ENCODE results near the gene RUNDC1. TPM values are rescaled to one million over a fixed set of nuclear protein-coding genes. Genes with fewer than 3 reads are reported as not detected.

The RUNDC1 gene
- total and polyA plus RNA-seq, 2 of the 8 experiments (the other 6 are each of a cell fraction or from before 2014, with no cell fraction given), result 7.9 to 11.9 TPM

DNA sequence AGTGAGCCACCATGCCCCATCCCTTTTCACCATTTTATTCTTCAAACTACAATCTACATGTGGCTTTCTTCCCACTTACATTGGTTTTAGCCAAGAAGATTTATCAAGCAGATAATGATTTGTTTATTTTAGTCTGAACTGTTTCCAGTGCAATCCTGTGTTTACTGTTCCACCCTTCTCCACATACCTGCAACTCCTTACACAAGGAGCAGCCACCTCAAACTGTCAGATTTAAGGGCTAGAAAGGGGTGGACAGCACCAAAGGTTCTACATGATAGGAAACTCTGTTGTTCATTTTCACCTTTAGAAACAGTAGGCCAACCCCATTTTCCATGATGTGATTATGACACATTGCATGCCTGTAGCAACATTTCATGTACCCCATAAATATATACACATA is 1.9 kb downstream of the RUNDC1 start:
- Histone ChIP-seq H3K4me2 (ENCODE audit: insufficient read depth in 1 of 2, low read depth in 2 of 2, low read length in 2 of 2) (no peak overlapping the region; a peak in 2 of 4 replicates), H2BK20ac (ENCODE audit: low read length) (no peak overlapping the region), H3K9ac (replicated peaks in 1 of 4; ENCODE audit: extremely low read depth in 1 of 4, low read depth in 3 of 4, low read length in 3 of 4) (peak overlapping the region in 1 of 4 experiments; percentile 4; a peak in 1 of 7 replicates), H3K36me3 (ENCODE audit: control insufficient read depth in 2 of 4, insufficient read depth in 4 of 4, low read length in 3 of 4) (peaks cover 2 to 8% (median 4%) of the 10 kb centered on the region in 4 experiments; a peak in 6 of 8 replicates), H3K18ac (ENCODE audit: extremely low read depth, low read length) (no peak overlapping the region), H3K4ac (replicated peaks; ENCODE audit: insufficient read length, low read depth, low read length) (no peak overlapping the region), H3K4me3 (ENCODE audit: extremely low read depth in 1 of 4, insufficient read depth in 2 of 4, low read depth in 3 of 4, low read length in 4 of 4) (no peak overlapping the region), H3K27ac (ENCODE audit: low read depth, low read length) (no peak overlapping the region), H2BK120ac (replicated peaks; ENCODE audit: low read depth, low read length) (no peak overlapping the region), H4K5ac (ENCODE audit: insufficient read length, low read depth, low read length) (no peak overlapping the region), H4K20me1 (replicated peaks in 1 of 2; ENCODE audit: control insufficient read depth in 1 of 2, insufficient read depth in 2 of 2, low read length in 2 of 2) (peaks cover 0 to 3% of the 10 kb centered on the region in 2 experiments), H3K27me3 (replicated peaks in 1 of 4; ENCODE audit: control insufficient read depth in 3 of 4, extremely low read depth in 1 of 4, insufficient read depth in 3 of 4, low read length in 3 of 4) (no peaks in the 10 kb centered on the region), H4K8ac (ENCODE audit: extremely low read depth, insufficient read depth, low read length) (no peak overlapping the region), H3K79me1 (ENCODE audit: low read depth, low read length) (peaks cover 6% of the 10 kb centered on the region; the same call in 1 of the 2 replicates), H3K56ac (replicated peaks; ENCODE audit: insufficient read length, low read depth, low read length) (no peak overlapping the region), H3K23me2 (ENCODE audit: low read depth, low read length) (peaks cover 10% of the 10 kb centered on the region), H2AFZ (ENCODE audit: low read length) (no peak overlapping the region), H3K9me3 (ENCODE audit: insufficient read depth in 2 of 2, low read depth in 1 of 2, low read length in 1 of 2) (no peaks in the 10 kb centered on the region), H3K4me1 (replicated peaks in 1 of 4; ENCODE audit: control insufficient read depth in 3 of 4, insufficient read depth in 4 of 4, low read length in 3 of 4) (peaks cover 3 to 16% (median 4%) of the 10 kb centered on the region in 4 experiments; a peak in 5 of 7 replicates), H2BK5ac (ENCODE audit: low read depth, low read length) (no peak overlapping the region), H3K23ac (ENCODE audit: insufficient read length) (no peak overlapping the region), H2AK5ac (ENCODE audit: low read depth, low read length) (no peak overlapping the region), H4K91ac (replicated peaks; ENCODE audit: insufficient read length, low read length) (no peak overlapping the region), H3K79me2 (ENCODE audit: control insufficient read depth in 1 of 2, insufficient read depth in 2 of 2, low read length in 2 of 2) (peaks cover 0 to 17% of the 10 kb centered on the region in 2 experiments; a peak in 3 of 4 replicates), H2BK15ac (ENCODE audit: low read length) (no peak overlapping the region), H3K14ac (ENCODE audit: insufficient read length) (no peak overlapping the region), H2BK12ac (ENCODE audit: low read depth, low read length) (no peak overlapping the region)
- POLR2A ChIA-PET (ENCODE audit: partially characterized antibody), result interaction anchor here (1.0 to 4.6 kb wide), 2 partner anchors 15 to 139 kb away, joined by 3 to 45 read pairs; partner anchors contain the start of gene RPL27
- FAIRE-seq (no peak), DNase-seq (ENCODE audit: low read depth in 1 of 2, low spot score in 2 of 2) (no peak)
- CTCF ChIA-PET (ENCODE audit: partially characterized antibody), result interaction anchor here (0.6 to 3.3 kb wide), 2 partner anchors 15 to 160 kb away, joined by 3 to 14 read pairs; partner anchors contain the start of gene RPL27
- no peak for TF ChIP-seq YY1 (IDR thresholded peaks at IDR 0.05; ENCODE audit: low read depth, low read length)
- no peak for TF ChIP-seq EZH2 (IDR thresholded peaks at IDR 0.05; ENCODE audit: low read depth, low read length, severe bottlenecking)
- no peak for TF ChIP-seq SRF (IDR thresholded peaks at IDR 0.05; ENCODE audit: low read depth, low read length)
- TF ChIP-seq TAF7 (optimal IDR thresholded peaks at IDR 0.05; ENCODE audit: borderline replicate concordance, low read depth, low read length), result no peak
- TF ChIP-seq SP1 (IDR thresholded peaks at IDR 0.05; ENCODE audit: low read depth, low read length), result no peak
- no peak for TF ChIP-seq CEBPB (IDR thresholded peaks at IDR 0.05; ENCODE audit: low read depth, low read length)
- no peak for TF ChIP-seq CTBP2 (IDR thresholded peaks at IDR 0.05; ENCODE audit: borderline replicate concordance, insufficient read depth, insufficient read length, low read length)
- TF ChIP-seq, protein P1, sequence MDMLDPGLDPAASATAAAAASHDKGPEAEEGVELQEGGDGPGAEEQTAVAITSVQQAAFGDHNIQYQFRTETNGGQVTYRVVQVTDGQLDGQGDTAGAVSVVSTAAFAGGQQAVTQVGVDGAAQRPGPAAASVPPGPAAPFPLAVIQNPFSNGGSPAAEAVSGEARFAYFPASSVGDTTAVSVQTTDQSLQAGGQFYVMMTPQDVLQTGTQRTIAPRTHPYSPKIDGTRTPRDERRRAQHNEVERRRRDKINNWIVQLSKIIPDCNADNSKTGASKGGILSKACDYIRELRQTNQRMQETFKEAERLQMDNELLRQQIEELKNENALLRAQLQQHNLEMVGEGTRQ (IDR thresholded peaks at IDR 0.05; ENCODE audit: low read length), result no peak
- TF ChIP-seq, protein P2, sequence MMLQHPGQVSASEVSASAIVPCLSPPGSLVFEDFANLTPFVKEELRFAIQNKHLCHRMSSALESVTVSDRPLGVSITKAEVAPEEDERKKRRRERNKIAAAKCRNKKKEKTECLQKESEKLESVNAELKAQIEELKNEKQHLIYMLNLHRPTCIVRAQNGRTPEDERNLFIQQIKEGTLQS (IDR thresholded peaks at IDR 0.05; ENCODE audit: insufficient read depth, low read depth, low read length), result no peak
- no peak for TF ChIP-seq TEAD4 (IDR thresholded peaks at IDR 0.05; ENCODE audit: low read depth, low read length)
- TF ChIP-seq RFX5 (IDR thresholded peaks at IDR 0.05; ENCODE audit: borderline replicate concordance, low read depth, low read length), result no peak
- TF ChIP-seq HDAC6 (IDR thresholded peaks at IDR 0.05; ENCODE audit: low read depth, low read length), result no peak
- no peak for TF ChIP-seq SIX5 (IDR thresholded peaks at IDR 0.05; ENCODE audit: low read depth, low read length)
- no peak for TF ChIP-seq CHD2 (IDR thresholded peaks at IDR 0.05; ENCODE audit: low read length)
